ENCODE measurements around the gene PTPN6.

DNA sequence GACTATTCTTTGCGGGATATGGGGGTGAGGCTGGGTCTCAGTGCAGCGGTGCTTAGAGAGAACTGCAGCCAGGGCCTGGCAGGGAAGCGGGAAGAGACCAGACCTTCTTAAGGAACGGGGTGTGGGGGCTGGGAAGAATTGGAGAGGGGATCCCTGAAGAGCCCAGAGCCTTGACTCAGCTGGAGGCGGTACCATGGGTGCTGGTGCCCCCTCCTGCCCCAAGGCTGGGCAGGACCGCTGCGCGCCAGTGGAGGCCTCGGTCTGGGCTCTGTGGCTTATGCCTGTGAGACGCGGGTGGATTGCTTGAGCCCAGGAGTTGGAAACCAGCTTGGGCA, 8.9 kb upstream of the PTPN6 start:
- TF ChIP-seq, protein P1, sequence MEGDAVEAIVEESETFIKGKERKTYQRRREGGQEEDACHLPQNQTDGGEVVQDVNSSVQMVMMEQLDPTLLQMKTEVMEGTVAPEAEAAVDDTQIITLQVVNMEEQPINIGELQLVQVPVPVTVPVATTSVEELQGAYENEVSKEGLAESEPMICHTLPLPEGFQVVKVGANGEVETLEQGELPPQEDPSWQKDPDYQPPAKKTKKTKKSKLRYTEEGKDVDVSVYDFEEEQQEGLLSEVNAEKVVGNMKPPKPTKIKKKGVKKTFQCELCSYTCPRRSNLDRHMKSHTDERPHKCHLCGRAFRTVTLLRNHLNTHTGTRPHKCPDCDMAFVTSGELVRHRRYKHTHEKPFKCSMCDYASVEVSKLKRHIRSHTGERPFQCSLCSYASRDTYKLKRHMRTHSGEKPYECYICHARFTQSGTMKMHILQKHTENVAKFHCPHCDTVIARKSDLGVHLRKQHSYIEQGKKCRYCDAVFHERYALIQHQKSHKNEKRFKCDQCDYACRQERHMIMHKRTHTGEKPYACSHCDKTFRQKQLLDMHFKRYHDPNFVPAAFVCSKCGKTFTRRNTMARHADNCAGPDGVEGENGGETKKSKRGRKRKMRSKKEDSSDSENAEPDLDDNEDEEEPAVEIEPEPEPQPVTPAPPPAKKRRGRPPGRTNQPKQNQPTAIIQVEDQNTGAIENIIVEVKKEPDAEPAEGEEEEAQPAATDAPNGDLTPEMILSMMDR (IDR thresholded peaks at IDR 0.05; ENCODE audit: insufficient read depth, low read length) = no peak
- TF ChIP-seq POLR2AphosphoS5 (IDR thresholded peaks at IDR 0.05; ENCODE audit: low read depth) = no peak; the same call in 1 of the 2 replicates
